ENCODE data around the gene ATXN7L3. TPM values are rescaled to one million over a fixed set of nuclear protein-coding genes. Genes with fewer than 3 reads are reported as not detected.

The ATXN7L3 gene
- total and polyA plus RNA-seq, 9 of the 15 experiments (the other 6 are each of a cell fraction or from before 2014, with no cell fraction given) = 0.62 to 66.1 (median 33.2) TPM

GRCh38 chr17:44210342-44211192, 10.9 kb upstream of the ATXN7L3 start (continued):
- TF ChIP-seq REST (IDR thresholded peaks at IDR 0.05; ENCODE audit: borderline replicate concordance) (peak; percentile 96), REST (CRISPR knock-in tag; IDR thresholded peaks at IDR 0.05; ENCODE audit: low read depth) (no peak), CHD2 (IDR thresholded peaks at IDR 0.05; ENCODE audit: low read depth, low read length) (no peak), TEAD4 (IDR thresholded peaks at IDR 0.05; ENCODE audit: low read length) (peak; percentile 17; the same call in 1 of the 2 replicates), TEAD4 (CRISPR knock-in tag; IDR thresholded peaks at IDR 0.05; ENCODE audit: borderline replicate concordance) (no peak), PHB2 (IDR thresholded peaks at IDR 0.05; ENCODE audit: low read depth) (no peak), ZBTB1 (CRISPR knock-in tag; IDR thresholded peaks at IDR 0.05; ENCODE audit: borderline replicate concordance, low read depth) (0 out of 2 replicates have a peak, but pooled peaks have one; percentile 41), NFIX (CRISPR knock-in tag; IDR thresholded peaks at IDR 0.05; ENCODE audit: low read depth) (no peak), NCOA6 (IDR thresholded peaks at IDR 0.05) (no peak), POLR2B (IDR thresholded peaks at IDR 0.05; ENCODE audit: low read depth, partially characterized antibody) (no peak), ILK (tag; IDR thresholded peaks at IDR 0.05; ENCODE audit: borderline replicate concordance, low read depth) (no peak), BDP1 (IDR thresholded peaks at IDR 0.05; ENCODE audit: insufficient read depth, insufficient read length) (no peak), CREB5 (CRISPR knock-in tag; IDR thresholded peaks at IDR 0.05) (no peak), SAFB2 (IDR thresholded peaks at IDR 0.05; ENCODE audit: borderline replicate concordance, low read depth, low read length, severe bottlenecking) (no peak), MYC (IDR thresholded peaks at IDR 0.05; ENCODE audit: low read depth, low read length) (peak; percentile 90), MYC (CRISPR knock-in tag; IDR thresholded peaks at IDR 0.05; ENCODE audit: borderline replicate concordance, low read depth) (no peak), ZKSCAN3 (CRISPR knock-in tag; IDR thresholded peaks at IDR 0.05) (no peak)

Measured in K562 (cell line).